CD4-positive, alpha-beta T cell treated with Interferon gamma for 1 hour (primary cell): Measurements from ENCODE around the gene WBP1L.
"Not testable (repeated sequence)": the region's sequence is repeated elsewhere in the genome, so short reads cannot be mapped to it uniquely, and the experiment has no call there.

Experiments
- DNase-seq: peaks from one replicate; pipeline ENCODE4 v3.0.0-alpha.2; 2020

Gene WBP1L

DNA sequence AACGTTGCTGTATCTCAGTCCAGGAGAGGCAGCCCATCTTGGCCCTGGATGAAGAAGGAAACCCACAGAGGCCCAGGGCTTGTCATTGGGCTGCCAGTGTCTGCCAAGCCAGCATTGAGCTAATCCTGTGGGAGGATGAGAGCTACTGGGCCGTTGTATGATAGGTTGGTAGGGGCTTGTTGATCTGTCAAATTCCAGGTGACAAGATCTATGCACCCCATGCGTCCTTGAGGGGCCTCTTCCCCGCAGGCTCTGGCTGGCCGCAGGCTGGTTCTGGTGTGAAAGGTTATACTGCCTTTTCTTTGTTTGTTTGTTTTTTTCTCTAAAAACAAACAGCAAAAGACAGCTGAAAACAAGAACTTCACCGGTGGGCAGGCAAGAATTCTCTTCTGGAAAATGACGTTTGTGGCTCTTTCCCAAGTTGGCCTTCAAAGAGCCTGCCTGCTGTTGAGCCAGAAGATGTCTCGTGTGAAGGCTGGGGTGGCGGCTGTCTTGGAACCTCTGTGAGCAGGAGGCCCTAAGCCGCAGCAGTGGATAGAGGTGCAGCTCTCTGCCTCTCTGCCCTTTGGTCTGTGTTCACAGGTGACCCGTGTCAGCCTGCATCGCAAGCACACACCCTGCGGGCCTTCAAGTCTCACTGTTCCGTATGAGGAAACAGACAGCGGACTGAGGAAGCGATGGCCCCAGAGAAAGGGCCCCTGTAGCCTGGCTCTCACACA, 70.1 kb downstream of the WBP1L start:
- no peak for DNase-seq

DNA sequence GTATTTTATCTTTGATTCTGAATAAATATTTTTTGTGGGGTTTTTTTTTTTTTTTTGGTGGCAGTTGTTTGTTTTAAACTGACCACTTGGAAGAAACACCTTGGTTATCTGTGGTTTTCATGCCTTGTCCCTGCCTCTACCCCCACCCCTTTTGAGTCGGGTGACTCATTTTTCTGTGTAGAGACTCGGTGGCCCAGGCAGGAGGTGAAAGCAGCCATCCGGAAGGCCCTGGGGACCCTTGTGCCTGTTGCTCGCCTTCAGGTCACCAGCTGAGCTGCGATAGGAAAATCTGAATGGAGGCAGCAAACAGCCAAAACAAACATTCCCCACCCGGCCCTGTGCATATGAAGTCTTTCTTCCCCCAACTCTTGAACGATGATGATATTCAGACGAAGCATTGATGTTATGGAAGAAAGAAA, 70.7 kb downstream of the WBP1L start:
- no peak for DNase-seq

DNA sequence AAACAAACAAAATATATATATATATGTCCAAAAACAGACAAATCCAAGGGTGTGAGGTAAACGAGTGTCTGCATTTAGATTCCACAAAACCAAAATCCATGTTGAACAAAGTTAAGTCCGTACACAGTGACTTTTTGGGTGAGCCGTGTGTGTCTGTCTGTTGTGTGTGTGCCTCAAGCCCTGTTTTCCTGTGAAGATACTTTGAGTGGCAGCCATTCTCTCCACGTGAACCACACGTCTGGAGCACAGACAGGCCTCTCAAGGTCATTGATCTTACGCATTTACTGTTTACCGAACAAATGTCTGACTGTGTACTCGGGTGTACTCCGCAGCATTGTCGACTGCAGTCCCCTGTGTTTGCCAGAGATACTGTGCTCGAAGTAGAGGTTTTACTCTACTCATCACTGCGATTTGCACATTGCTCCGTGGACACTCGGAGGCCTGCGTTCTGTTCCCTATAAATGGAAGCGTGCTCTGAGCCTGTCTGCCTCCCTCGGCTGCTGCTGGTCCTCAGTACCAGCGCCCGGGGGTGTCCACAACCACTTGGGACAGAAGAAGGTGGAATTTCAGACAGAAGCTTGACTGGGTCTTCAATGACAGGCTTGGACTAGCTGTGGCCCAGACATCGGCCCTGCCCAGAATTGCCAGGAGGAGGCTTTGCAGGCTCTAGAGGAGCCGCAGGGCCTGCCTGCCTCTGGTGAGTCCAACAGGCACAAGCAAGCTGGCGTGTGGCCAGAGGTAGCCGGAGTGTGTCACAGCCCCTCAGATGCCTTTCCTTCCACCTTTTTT, 71.3 kb downstream of the WBP1L start:
- DNase-seq = no peak

DNA sequence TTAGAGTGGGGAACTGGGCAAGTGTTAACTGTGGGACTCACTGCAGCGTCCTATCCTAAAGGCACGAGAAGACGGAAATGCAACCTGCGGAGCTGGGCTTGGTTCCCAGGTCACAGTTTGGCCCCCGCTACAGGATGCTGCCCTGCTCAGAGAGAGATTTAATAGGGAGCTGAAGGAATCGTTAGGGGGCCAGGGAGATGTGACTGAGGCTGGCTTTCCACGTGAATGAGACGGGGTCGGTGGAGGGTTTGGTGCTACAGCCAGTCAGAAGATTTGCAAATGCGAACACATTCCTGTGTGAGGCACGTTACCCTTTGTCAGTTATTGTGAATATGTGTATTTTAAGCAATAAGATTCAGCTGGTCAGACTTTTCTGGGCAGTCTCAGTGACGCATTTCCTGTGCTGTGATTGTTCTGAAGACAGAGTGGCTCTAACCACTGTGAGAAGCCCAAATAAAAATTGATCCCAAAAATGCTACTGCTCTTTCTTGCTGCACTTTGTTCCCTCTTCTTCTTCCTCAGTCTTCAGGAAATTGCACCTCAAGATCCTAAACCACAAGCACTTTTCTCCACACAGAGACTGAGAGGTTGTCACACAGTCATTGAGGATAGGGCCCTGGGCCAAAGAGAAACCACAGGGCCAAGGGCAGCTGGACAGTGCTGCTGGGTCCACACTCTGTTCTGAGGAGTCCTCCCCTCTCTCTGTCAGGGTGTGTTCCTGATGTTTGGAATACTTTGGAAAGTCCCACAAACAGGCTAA, 72.2 kb downstream of the WBP1L start:
- peak; percentile 56 for DNase-seq

- DNase-seq = no peak
Measured at GRCh38 chr10:102817175-102817574, 73.4 kb downstream of the WBP1L start.

GRCh38 chr10:102819054-102819453, 75.3 kb downstream of the WBP1L start:
- peak; percentile 60 for DNase-seq

DNA sequence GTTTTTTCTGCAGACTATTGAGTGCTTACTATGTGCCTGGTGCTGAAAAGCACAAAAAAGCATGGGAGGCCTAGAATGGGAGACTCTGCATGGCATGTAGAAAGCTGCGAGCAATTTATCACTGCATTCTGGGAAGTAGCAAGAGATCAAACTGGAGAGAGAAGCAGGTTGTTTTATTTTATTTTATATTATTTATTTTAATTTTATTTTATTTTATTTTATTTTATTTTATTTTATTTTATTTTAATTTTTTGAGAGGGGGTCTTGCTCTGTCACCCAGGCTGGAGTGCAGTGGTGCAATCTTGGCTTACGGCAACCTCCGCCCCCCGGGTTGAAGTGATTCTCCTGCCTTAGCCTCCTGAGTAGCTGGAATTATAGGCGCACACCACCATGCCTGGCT, 76.3 kb downstream of the WBP1L start:
- not testable (repeated sequence) for DNase-seq

- no peak for DNase-seq
Measured at GRCh38 chr10:102822222-102822621, 78.5 kb downstream of the WBP1L start.

DNA sequence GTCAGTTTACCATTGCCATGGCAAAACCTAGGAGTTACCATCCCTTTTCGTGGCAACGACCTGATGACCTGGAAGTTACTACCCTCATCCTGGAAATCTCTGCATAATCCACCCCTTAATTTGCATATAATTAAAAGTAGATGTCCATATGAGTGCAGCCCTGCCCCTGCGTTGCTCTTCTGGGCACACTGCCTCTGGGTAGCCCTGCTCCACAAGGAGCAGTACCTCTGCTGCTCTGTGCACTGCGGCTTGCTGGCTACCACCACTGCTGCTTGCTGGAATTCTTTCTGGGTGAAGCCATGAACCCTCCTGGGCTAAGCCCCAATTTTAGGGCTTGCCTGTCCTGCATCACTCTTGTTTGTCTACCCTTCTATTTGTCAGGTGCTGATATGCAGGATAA, 80.9 kb downstream of the WBP1L start:
- DNase-seq = no peak

GRCh38 chr10:102826148-102826796, 82.5 kb downstream of the WBP1L start:
- no peak for DNase-seq

GRCh38 chr10:102827597-102827975, 83.8 kb downstream of the WBP1L start:
- no peak for DNase-seq

- no peak for DNase-seq
Measured at GRCh38 chr10:102831322-102832071, 87.7 kb downstream of the WBP1L start.

DNA sequence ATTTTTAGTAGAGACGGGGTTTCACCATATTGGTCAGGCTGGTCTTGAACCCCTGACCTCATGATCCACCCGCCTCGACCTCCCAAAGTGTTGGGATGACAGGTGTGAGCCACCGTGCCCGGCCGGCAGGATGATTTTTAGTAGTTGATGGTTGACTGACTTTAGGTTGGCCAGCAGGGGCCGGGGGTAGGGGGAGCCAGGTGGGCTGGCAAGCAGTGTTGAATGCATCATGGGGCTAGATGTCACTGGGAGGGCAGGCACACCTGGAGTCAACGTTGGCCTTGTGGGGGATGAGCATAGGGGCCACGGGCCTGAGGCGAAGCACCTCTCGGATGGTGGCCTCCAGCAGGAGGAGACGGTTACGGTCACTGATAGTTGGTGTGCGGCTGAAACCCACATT, 88.5 kb downstream of the WBP1L start:
- no peak for DNase-seq

GRCh38 chr10:102832987-102833386, 89.2 kb downstream of the WBP1L start:
- no peak for DNase-seq

DNA sequence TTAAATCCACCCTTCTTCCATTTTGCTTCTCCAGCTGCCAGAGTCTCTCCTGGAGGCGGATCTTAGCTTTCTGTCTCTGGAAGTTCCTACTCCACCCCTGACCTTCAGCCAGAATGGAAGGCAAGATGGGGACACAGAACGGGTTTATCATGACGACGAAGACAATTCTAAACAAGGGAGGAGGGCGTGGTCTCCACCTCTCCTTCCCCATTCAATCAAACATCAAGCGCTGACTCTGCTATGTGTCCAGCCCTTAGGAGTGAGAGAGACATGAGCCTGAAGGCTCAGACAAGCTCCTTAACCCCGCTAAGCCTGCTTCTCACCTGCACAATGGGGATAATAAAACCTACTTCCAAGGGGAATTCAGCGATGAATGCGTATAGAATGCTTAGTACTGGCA, 90.4 kb downstream of the WBP1L start:
- no peak for DNase-seq

DNA sequence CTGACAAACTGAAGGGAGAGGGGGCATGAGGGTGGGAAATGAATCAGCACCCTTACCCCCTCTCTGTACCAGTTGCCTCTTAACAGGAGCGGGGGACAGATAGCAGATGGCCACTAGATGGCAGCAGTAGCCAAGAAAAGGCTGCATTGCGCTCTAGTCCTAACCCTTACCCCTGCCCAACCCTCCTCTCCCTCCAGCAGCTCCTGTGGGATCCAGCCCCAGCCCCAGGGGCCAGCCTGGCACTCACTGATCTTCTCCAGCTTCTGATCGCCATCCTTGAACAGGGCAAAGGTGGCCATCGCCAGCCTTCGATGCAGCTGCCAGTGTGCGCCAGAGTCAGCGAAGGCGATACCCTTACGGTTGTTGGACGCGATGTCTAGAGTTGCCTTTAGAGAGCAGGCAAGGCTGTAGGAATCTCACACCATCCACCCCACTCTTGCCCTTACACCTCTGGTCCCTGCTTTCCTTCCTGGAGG, 91.3 kb downstream of the WBP1L start:
- DNase-seq = peak; percentile 64

GRCh38 chr10:102837230-102837721, 93.5 kb downstream of the WBP1L start, which contains the start of gene CYP17A1:
CYP17A1 (minus strand) TSS chr10:102837413; CDS start chr10:102837361, 52 bp downstream.
- no peak for DNase-seq

DNA sequence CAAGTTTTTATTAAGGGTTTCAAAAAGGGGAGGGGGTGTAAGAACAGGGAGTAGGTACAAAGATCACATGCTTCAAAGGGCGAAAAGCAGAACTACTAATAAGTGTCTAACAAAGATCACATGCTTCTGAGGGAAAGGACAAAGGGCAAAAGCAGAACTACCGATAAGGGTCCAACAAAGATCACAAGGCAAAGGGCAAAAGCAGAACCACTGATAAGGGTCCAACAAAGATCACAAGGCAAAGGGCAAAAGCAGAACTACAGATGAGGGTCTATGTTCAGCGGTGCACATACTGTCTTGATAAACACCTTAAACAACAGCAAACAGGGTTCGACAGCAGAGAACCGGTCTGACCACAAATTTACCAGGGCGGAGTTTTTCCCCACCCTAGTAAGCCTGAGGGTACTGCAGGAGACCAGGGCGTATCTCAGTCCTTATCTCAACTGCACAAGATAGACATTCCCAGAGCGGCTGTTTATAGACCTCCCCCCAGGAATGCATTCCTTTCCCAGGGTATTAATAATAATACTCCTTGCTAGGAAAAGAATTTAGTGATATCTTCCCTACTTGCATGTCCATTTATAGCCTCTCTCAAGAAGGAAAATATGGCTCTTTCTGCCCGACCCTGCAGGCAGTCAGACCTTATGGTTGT, 94.7 kb downstream of the WBP1L start:
- DNase-seq = not testable (repeated sequence)

GRCh38 chr10:102841827-102842345, 98.1 kb downstream of the WBP1L start:
- DNase-seq = no peak

- DNase-seq = not testable (repeated sequence)
Measured at GRCh38 chr10:102843139-102843538, 99.4 kb downstream of the WBP1L start.

- DNase-seq = not testable (repeated sequence)
Measured at GRCh38 chr10:102844190-102844776, 100.5 kb downstream of the WBP1L start.
